GM10266 (cell line): Measurements from ENCODE around the gene TUT7.
"Not testable (repeated sequence)": the region's sequence is repeated elsewhere in the genome, so short reads cannot be mapped to it uniquely, and the experiment has no call there.

ENCODE experiments used
- DNase-seq: peaks from one replicate; pipeline ENCODE4 v3.0.0; 2012; ENCODE audit errors: extremely low spot score
- TF ChIP-seq, protein P1 (sequence below): IDR thresholded peaks from 2 replicates; pipeline ENCODE4 v1.5.1; 2012; ENCODE audit warnings: mild to moderate bottlenecking, low read depth; ENCODE audit not compliant: control insufficient read depth, insufficient read depth; ENCODE audit errors: missing control alignments

Gene TUT7, protein sequence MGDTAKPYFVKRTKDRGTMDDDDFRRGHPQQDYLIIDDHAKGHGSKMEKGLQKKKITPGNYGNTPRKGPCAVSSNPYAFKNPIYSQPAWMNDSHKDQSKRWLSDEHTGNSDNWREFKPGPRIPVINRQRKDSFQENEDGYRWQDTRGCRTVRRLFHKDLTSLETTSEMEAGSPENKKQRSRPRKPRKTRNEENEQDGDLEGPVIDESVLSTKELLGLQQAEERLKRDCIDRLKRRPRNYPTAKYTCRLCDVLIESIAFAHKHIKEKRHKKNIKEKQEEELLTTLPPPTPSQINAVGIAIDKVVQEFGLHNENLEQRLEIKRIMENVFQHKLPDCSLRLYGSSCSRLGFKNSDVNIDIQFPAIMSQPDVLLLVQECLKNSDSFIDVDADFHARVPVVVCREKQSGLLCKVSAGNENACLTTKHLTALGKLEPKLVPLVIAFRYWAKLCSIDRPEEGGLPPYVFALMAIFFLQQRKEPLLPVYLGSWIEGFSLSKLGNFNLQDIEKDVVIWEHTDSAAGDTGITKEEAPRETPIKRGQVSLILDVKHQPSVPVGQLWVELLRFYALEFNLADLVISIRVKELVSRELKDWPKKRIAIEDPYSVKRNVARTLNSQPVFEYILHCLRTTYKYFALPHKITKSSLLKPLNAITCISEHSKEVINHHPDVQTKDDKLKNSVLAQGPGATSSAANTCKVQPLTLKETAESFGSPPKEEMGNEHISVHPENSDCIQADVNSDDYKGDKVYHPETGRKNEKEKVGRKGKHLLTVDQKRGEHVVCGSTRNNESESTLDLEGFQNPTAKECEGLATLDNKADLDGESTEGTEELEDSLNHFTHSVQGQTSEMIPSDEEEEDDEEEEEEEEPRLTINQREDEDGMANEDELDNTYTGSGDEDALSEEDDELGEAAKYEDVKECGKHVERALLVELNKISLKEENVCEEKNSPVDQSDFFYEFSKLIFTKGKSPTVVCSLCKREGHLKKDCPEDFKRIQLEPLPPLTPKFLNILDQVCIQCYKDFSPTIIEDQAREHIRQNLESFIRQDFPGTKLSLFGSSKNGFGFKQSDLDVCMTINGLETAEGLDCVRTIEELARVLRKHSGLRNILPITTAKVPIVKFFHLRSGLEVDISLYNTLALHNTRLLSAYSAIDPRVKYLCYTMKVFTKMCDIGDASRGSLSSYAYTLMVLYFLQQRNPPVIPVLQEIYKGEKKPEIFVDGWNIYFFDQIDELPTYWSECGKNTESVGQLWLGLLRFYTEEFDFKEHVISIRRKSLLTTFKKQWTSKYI (N-terminal part only)

DNA sequence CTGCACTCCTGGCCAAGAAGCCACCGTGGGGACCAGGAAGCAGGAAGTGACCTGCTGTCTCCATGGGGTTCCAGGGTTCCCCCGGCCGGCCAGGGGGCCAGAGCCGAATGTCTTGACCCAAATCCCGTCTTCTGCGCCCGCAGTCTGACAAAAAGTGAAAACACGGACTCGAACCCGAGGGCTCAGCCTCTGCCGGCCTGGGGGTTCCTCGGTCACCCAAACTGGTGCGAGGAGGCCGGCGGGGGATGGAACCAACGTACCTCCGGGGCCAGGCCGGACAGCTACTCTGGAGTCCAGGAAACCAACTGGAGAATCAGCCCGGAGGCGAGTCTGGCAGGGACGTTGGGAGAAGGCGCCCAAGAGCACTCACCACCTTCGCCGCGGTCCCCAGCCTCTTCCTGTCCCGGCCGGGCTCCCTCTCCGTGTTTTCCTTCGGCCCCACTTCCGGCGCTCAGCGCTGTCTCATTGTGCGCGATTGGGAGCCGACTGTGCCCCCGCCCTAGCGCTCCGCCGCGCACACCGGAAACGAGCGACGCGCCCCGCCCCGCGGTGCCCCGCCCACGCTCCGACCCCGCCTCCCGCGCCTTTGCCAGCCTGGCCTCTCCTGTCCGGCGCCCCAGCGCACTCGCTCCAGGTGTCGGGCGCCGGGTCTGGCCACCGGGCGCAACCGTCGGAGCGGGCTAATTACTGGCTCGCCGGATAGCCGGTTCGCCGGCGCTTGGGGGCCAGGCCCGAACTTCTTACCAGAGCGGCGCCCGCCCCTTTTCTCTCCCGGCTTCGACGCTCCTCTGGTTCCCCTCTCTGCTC lies at the start of gene TUT7:
TSS of gene TUT7 (minus strand) at position 400 of the 807 bp plus-strand sequence. CDS start 1,211 bp downstream, outside the sequence.
- TF ChIP-seq, protein P1, sequence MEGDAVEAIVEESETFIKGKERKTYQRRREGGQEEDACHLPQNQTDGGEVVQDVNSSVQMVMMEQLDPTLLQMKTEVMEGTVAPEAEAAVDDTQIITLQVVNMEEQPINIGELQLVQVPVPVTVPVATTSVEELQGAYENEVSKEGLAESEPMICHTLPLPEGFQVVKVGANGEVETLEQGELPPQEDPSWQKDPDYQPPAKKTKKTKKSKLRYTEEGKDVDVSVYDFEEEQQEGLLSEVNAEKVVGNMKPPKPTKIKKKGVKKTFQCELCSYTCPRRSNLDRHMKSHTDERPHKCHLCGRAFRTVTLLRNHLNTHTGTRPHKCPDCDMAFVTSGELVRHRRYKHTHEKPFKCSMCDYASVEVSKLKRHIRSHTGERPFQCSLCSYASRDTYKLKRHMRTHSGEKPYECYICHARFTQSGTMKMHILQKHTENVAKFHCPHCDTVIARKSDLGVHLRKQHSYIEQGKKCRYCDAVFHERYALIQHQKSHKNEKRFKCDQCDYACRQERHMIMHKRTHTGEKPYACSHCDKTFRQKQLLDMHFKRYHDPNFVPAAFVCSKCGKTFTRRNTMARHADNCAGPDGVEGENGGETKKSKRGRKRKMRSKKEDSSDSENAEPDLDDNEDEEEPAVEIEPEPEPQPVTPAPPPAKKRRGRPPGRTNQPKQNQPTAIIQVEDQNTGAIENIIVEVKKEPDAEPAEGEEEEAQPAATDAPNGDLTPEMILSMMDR, result no peak
- DNase-seq, result peak; percentile 93

DNA sequence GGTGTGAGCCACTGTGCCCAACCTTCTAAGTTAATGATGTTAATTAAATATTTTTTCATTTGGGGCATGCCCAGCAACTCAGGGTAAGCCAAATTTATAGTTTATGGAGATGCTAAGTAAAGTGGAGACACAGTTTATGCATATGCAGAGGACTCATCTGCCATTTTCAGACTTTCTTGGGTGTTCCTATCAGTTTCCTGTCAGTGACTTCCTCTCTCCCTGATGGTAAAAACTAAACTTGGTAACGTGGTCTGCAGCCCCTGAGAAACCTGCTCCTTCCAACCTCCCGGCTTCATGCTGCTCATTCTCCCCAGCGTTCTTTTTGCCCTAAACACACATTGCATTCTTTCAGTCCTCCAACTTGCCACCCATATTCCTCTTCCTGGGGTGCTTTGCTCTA lies 48.4 kb upstream of the TUT7 start:
- DNase-seq, result no peak
- TF ChIP-seq, protein P1, result no peak

DNA sequence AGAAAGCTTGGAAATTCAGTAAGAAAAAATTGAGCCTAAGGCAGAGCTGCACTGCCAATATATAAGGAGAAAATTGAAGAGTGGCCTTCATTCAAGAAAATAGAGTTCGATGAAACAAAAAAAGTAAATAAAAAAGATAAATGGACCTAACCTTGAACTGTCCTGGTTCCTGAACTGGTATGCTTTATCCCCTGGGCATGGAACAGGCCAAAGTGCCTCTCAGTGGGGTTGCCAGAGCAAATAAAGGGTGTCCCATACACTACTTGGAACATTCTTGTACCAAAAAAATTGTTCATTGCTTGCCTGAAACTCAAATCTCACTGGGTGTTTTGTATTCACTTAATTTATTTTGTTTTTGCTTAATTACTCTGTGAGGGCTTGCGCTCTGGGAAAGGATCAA lies 42.2 kb upstream of the TUT7 start:
- TF ChIP-seq, protein P1, result no peak
- no peak for DNase-seq

DNA sequence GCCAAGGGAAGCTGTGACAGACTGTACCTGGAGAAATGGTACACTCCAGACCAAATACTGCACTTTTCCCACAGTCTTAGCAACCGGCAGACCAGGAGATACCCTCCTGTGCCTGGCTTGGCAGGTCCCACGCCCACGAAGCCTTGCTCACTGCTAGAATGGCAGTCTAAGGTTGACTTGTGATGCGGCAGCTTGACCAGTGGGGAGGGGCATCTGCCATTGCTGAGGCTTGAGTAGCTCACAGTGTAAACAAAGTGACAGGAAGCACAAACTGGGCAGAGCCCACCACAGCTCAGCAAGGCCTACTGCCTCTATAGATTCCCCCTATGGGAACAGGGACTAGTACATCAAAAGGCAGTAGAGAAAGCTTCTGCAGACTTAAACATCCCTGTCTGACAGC lies 36.0 kb upstream of the TUT7 start:
- not testable (repeated sequence) for DNase-seq

DNA sequence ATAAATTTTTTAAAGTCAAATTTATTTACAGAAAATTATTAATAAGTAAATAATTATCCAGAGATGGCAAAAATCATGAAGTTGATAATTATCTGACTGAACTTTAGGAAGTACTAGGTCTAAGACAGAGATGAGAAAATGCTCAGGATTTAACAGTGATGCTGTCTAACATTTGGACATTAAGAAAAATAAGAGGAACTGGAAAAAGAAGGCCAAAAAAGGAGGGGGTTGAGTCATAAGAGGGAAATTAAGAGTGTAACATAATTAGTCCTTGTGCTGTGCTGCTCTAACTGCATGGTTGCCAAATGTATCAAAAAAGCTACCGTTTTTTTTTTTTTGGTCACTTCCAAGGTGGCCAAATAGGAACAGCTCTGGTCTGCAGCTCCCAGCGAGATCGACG lies 35.4 kb upstream of the TUT7 start:
- no peak for DNase-seq
- TF ChIP-seq, protein P1, result no peak

DNA sequence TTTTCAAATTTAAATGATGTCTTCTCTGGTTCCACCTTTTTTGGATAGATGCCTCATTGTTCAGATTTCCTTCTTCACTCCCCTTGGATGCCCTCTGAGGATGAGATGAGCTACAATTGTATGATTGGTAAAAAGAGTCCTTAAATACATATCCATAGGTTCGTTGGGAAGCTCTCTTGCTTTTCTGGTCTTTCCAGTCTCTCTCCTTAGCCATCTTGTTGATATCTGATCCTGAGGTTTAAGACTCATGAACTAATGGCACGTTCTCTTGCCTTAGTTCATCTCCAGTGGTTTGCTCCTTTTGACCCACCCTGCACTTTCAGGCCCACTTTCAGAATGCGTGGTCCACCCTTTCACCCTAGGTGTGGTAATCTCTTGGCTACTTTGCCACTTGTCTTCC lies 33.2 kb upstream of the TUT7 start:
- DNase-seq, result no peak
- TF ChIP-seq, protein P1, result no peak

DNA sequence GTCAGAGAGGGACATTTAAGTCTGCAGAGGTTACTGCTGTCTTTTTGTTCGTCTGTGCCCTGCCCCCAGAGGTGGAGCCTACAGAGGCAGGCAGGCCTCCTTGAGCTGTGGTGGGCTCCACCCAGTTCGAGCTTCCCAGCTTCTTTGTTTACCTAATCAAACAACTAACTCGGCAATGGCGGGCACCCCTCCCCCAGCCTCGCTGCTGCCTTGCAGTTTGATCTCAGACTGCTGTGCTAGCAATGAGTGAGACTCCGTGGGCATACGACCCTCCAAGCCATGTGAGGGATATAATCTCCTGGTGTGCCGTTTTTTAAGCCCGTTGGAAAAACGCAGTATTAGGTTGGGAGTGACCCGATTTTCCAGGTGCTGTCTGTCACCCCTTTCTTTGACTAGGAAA lies 28.8 kb upstream of the TUT7 start:
- DNase-seq, result not testable (repeated sequence)
